ENCODE results near the gene UBE2D2. TPM values are rescaled to one million over a fixed set of nuclear protein-coding genes. Genes with fewer than 3 reads are reported as not detected.
A peak's percentile ranks its signal among the peaks of the same experiment; 100 is the strongest.

Gene UBE2D2
- total RNA-seq, 2 experiments from 2014 or later = 145 to 239 TPM

GRCh38 chr5:139669662-139670368, 108.7 kb downstream of the UBE2D2 start:
- peak; percentile 92 for DNase-seq (ENCODE audit: low spot score)

GRCh38 chr5:139670369-139671095, 109.4 kb downstream of the UBE2D2 start:
- Histone ChIP-seq H3K9me3 (ENCODE audit: low read length) (no peaks in the 10 kb centered on the region), H3K4me3 (ENCODE audit: low read depth, low read length, poor library complexity, severe bottlenecking) (peak overlapping the region; percentile 74), H3K9me2 (ENCODE audit: insufficient read depth, low read length) (no peaks in the 10 kb centered on the region), H3K4me2 (ENCODE audit: low read length) (peak overlapping the region; percentile 94), H4K20me1 (ENCODE audit: insufficient read depth, low read length) (no peaks in the 10 kb centered on the region), H3K36me3 (ENCODE audit: insufficient read depth, low read length) (peaks cover 9% of the 10 kb centered on the region; the same call in 1 of the 2 replicates), H3K4me1 (ENCODE audit: insufficient read depth, low read length, poor library complexity, severe bottlenecking) (peaks cover 89% of the 10 kb centered on the region), H3K79me2 (ENCODE audit: insufficient read depth, low read depth, low read length) (peaks cover 85% of the 10 kb centered on the region), H3K27ac (ENCODE audit: low read depth, low read length, poor library complexity, severe bottlenecking) (peak overlapping the region; percentile 99), H2AFZ (ENCODE audit: low read length) (no peak overlapping the region)
- ChIA-PET POLR2A (interaction anchor here (0.7 to 6.6 kb wide), 10 partner anchors 10 to 108 kb away, joined by 3 to 73 read pairs (median 4); partner anchors contain the start of gene CXXC5), CTCF (ENCODE audit: unreplicated experiment) (interaction anchor here (0.8 to 1.8 kb wide), 10 partner anchors 9 to 107 kb away, joined by 3 to 11 read pairs (median 4); partner anchors contain the start of gene CXXC5)
- intact Hi-C loops (cut with micrococcal nuclease; ENCODE audit: unreplicated experiment) = loop anchor here (1.0 kb wide), 5 partner anchors 16 to 109 kb away; partner anchors contain the start of genes CXXC5 and UBE2D2
- DNase-seq (ENCODE audit: low spot score) = peak; percentile 98
- TF ChIP-seq EZH2phosphoT487 (IDR thresholded peaks at IDR 0.05; ENCODE audit: borderline replicate concordance, low read depth, low read length) (no peak), CTCF (conservative IDR thresholded peaks at IDR 0.05; ENCODE audit: low read length) (peak; percentile 82)
- BruUV-seq (replicated peaks) = no TSS peak

More at GRCh38 chr5:139669662-139670368, 108.7 kb downstream of the UBE2D2 start:
- no peaks in the 10 kb centered on the region for H3K9me2 ChIP-seq (ENCODE audit: insufficient read depth, low read length)
- no peaks in the 10 kb centered on the region for H4K20me1 ChIP-seq (ENCODE audit: insufficient read depth, low read length)
- peaks cover 15% of the 10 kb centered on the region; the same call in 1 of the 2 replicates for H3K36me3 ChIP-seq (ENCODE audit: insufficient read depth, low read length)
- H3K4me3 ChIP-seq (ENCODE audit: low read depth, low read length, poor library complexity, severe bottlenecking) = peak overlapping the region; percentile 74
- H3K27ac ChIP-seq (ENCODE audit: low read depth, low read length, poor library complexity, severe bottlenecking) = peak overlapping the region; percentile 99
- H2AFZ ChIP-seq (ENCODE audit: low read length) = no peak overlapping the region
- H3K9me3 ChIP-seq (ENCODE audit: low read length) = no peaks in the 10 kb centered on the region
- TF ChIP-seq EZH2phosphoT487 (IDR thresholded peaks at IDR 0.05; ENCODE audit: borderline replicate concordance, low read depth, low read length) (no peak), CTCF (conservative IDR thresholded peaks at IDR 0.05; ENCODE audit: low read length) (no peak)
- ChIA-PET POLR2A (interaction anchor here (0.7 to 6.6 kb wide), 7 partner anchors 9 to 36 kb away, joined by 3 to 73 read pairs (median 8); partner anchors contain the start of gene CXXC5), CTCF (ENCODE audit: unreplicated experiment) (interaction anchor here (0.8 to 1.8 kb wide), 10 partner anchors 9 to 36 kb away, joined by 3 to 11 read pairs (median 3); partner anchors contain the start of gene CXXC5)
- H3K4me1 ChIP-seq (ENCODE audit: insufficient read depth, low read length, poor library complexity, severe bottlenecking) = peaks cover 89% of the 10 kb centered on the region
- peaks cover 85% of the 10 kb centered on the region for H3K79me2 ChIP-seq (ENCODE audit: insufficient read depth, low read depth, low read length)
- intact Hi-C loops (cut with micrococcal nuclease; ENCODE audit: unreplicated experiment) = loop anchor here (1.0 kb wide), 5 partner anchors 16 to 109 kb away; partner anchors contain the start of genes CXXC5 and UBE2D2
- no TSS peak for BruUV-seq (replicated peaks)
- H3K4me2 ChIP-seq (ENCODE audit: low read length) = peak overlapping the region; percentile 94
